NCI-H146 treated with DMSO at 0.1 percent for 48 hours (cell line): Measurements from ENCODE around the gene GLB1L.
"Not testable (repeated sequence)": the region's sequence is repeated elsewhere in the genome, so short reads cannot be mapped to it uniquely, and the experiment has no call there.

Source experiments
- DNase-seq: peaks from one replicate; lab custom pipeline; 2025; ENCODE audit not compliant: unreplicated experiment; lab: John Stamatoyannopoulos, UW

GLB1L gene

GRCh38 chr2:219245148-219245898 is at the start of gene GLB1L, which contains the start of gene STK16:
Gene GLB1L (minus strand): TSS chr2:219245444. CDS start chr2:219243573, 1,871 bp downstream.
Gene STK16 (plus strand): TSS chr2:219245479. CDS start chr2:219246000, 521 bp downstream.
- peak; percentile 44 for DNase-seq

GRCh38 chr2:219294356-219295351 is 49.4 kb upstream of the GLB1L start:
- DNase-seq, result peak; percentile 39

- no peak for DNase-seq
Observed at GRCh38 chr2:219293736-219294231, 48.5 kb upstream of the GLB1L start.

GRCh38 chr2:219292616-219293015 is 47.4 kb upstream of the GLB1L start:
- no peak for DNase-seq

GRCh38 chr2:219291910-219292490 is 46.8 kb upstream of the GLB1L start:
- no peak for DNase-seq

GRCh38 chr2:219291394-219291793 is 46.1 kb upstream of the GLB1L start:
- no peak for DNase-seq

GRCh38 chr2:219290381-219291171 is 45.3 kb upstream of the GLB1L start:
- DNase-seq, result no peak

- no peak for DNase-seq
Observed at GRCh38 chr2:219289537-219290361, 44.5 kb upstream of the GLB1L start.

- no peak for DNase-seq
Observed at GRCh38 chr2:219289195-219289536, 43.9 kb upstream of the GLB1L start.

- DNase-seq, result no peak
Observed at GRCh38 chr2:219287580-219288265, 42.5 kb upstream of the GLB1L start.

- DNase-seq, result not testable (repeated sequence)
Observed at GRCh38 chr2:219287116-219287440, 41.8 kb upstream of the GLB1L start.

- no peak for DNase-seq
Observed at GRCh38 chr2:219286436-219287115, 41.3 kb upstream of the GLB1L start.

GRCh38 chr2:219285894-219286425 is 40.7 kb upstream of the GLB1L start:
- no peak for DNase-seq

- DNase-seq, result no peak
Observed at GRCh38 chr2:219285373-219285735, 40.1 kb upstream of the GLB1L start.

GRCh38 chr2:219284501-219285372 is 39.5 kb upstream of the GLB1L start:
- DNase-seq, result no peak

- no peak for DNase-seq
Observed at GRCh38 chr2:219282943-219283581, 37.8 kb upstream of the GLB1L start.

- DNase-seq, result no peak
Observed at GRCh38 chr2:219282375-219282774, 37.1 kb upstream of the GLB1L start.
